ENCODE data around the gene FGF11. TPM values are rescaled to one million over a fixed set of nuclear protein-coding genes. Genes with fewer than 3 reads are reported as not detected.

The FGF11 gene
- total and polyA plus RNA-seq, 4 donors = 0.47 to 3.5 (median 0.66) TPM

DNA sequence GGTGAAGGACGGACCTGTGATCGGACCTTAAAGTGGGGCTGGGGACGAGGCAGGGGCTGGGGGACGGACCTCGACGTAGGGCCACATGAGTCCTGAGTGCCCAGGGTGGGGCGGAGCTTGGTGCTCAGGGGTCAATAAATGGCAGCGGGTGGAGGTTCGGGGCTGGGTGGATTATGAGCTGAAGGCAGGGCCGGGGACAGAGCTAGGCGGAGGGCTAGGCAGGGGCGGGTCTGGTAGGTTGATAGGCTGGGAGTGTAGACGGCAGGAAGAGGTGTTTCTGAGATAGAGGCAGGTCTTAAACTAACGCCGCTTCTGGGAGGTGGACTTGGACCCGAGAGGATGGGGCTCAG is 6.3 kb downstream of the FGF11 start:
- Histone ChIP-seq H3K27me3 (ENCODE audit: control insufficient read depth in 3 of 3, insufficient read depth in 3 of 3, low read length in 2 of 3) (peaks cover 0 to 41% (median 34%) of the 10 kb centered on the region in 3 donors), H3K4me3 (no peak overlapping the region), H3K27ac (ENCODE audit: low read depth in 1 of 2, low read length in 1 of 2) (no peak overlapping the region), H3K4me1 (ENCODE audit: control insufficient read depth in 5 of 5, insufficient read depth in 5 of 5, low read length in 5 of 5) (peaks cover 0 to 10% (median 3%) of the 10 kb centered on the region in 5 donors), H3K9ac (ENCODE audit: insufficient read depth in 1 of 2, low read length in 2 of 2) (no peak overlapping the region), H3K9me3 (ENCODE audit: control insufficient read depth in 4 of 4, insufficient read depth in 3 of 4, low read length in 3 of 4) (no peaks in the 10 kb centered on the region), H3K36me3 (ENCODE audit: control insufficient read depth in 4 of 4, insufficient read depth in 4 of 4, low read length in 4 of 4) (no peaks in the 10 kb centered on the region)
- TF ChIP-seq, protein P1, sequence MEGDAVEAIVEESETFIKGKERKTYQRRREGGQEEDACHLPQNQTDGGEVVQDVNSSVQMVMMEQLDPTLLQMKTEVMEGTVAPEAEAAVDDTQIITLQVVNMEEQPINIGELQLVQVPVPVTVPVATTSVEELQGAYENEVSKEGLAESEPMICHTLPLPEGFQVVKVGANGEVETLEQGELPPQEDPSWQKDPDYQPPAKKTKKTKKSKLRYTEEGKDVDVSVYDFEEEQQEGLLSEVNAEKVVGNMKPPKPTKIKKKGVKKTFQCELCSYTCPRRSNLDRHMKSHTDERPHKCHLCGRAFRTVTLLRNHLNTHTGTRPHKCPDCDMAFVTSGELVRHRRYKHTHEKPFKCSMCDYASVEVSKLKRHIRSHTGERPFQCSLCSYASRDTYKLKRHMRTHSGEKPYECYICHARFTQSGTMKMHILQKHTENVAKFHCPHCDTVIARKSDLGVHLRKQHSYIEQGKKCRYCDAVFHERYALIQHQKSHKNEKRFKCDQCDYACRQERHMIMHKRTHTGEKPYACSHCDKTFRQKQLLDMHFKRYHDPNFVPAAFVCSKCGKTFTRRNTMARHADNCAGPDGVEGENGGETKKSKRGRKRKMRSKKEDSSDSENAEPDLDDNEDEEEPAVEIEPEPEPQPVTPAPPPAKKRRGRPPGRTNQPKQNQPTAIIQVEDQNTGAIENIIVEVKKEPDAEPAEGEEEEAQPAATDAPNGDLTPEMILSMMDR (IDR thresholded peaks at IDR 0.05; ENCODE audit: control extremely low read depth, extremely low read depth) = no peak
- ATAC-seq (ENCODE audit: insufficient read depth, low FRiP score) = peak; percentile 37
- WGBS, 2 donors = 3 to 5% methylated on average over 16 of the region's 16 CpGs
- DNase-seq = no peak

DNA sequence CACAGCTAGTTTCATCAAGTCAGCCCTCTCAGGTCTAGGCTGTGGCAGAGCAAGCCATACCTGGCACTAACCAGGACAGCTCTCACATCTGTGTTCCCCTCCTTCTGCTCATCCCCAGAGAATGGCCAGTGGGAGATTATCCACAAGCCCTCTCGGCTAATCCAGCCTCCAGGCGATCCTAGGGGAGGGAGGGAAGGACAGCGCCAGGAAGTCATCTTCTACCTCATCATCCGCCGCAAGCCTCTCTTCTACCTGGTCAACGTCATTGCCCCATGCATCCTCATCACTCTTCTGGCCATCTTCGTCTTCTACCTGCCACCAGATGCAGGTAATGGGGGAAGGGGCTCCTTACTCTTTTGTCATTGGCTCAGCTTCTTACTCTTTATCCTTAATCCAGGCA is 9.1 kb downstream of the FGF11 start:
- H3K9ac ChIP-seq (ENCODE audit: insufficient read depth in 1 of 2, low read length in 2 of 2) = no peak overlapping the region
- H3K9me3 ChIP-seq (ENCODE audit: control insufficient read depth in 4 of 4, insufficient read depth in 3 of 4, low read length in 3 of 4) = no peaks in the 10 kb centered on the region
- no peak for DNase-seq
- ATAC-seq (ENCODE audit: insufficient read depth, low FRiP score) = no peak
- TF ChIP-seq, protein P1 (IDR thresholded peaks at IDR 0.05; ENCODE audit: control extremely low read depth, extremely low read depth) = no peak
- peaks cover 0 to 5% (median 0%) of the 10 kb centered on the region in 5 donors for H3K4me1 ChIP-seq (ENCODE audit: control insufficient read depth in 5 of 5, insufficient read depth in 5 of 5, low read length in 5 of 5)
- no peaks in the 10 kb centered on the region for H3K36me3 ChIP-seq (ENCODE audit: control insufficient read depth in 4 of 4, insufficient read depth in 4 of 4, low read length in 4 of 4)
- no peak overlapping the region for H3K4me3 ChIP-seq
- H3K27ac ChIP-seq (ENCODE audit: low read depth in 1 of 2, low read length in 1 of 2) = no peak overlapping the region
- 91 to 92% methylated on average over 7 of the region's 7 CpGs for WGBS, 2 donors
- H3K27me3 ChIP-seq (ENCODE audit: control insufficient read depth in 3 of 3, insufficient read depth in 3 of 3, low read length in 2 of 3) = peaks cover 0 to 35% (median 32%) of the 10 kb centered on the region in 3 donors

DNA sequence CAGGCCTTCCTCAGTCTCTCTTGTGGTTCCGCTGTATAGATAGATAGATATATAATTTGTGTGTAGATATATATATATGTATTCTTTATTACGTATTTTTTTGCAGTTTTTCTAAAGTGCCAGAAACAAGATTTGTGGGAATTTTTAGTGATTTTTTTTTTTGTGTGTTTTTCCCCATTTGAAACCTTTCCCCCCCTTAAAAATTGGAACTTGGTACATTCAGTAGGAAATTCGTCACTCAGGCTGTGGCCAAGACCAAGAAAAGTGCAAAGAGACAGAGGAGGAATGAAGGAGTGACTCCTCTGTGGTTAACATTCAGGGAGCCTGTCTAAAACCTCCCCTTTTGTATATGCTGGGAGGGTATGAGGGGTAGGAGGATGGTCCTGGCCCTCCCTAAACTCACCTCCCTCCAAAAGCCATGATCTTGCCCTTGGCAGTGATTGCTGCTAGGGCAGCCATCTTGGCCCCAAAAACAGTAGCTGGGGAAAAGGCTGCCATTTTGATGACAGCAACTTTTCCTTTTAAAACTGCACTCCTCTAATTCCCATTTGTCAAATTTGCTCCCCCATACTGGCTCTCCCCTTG is 20.7 kb downstream of the FGF11 start:
- DNase-seq (no peak), ATAC-seq (ENCODE audit: insufficient read depth, low FRiP score) (no peak)
- peaks cover 2 to 23% (median 9%) of the 10 kb centered on the region in 4 donors for H3K36me3 ChIP-seq (ENCODE audit: control insufficient read depth in 4 of 4, insufficient read depth in 4 of 4, low read length in 4 of 4)
- H3K27ac ChIP-seq (ENCODE audit: low read depth in 1 of 2, low read length in 1 of 2) = peak overlapping the region in 1 of 2 donors; percentile 4
- H3K4me1 ChIP-seq (ENCODE audit: control insufficient read depth in 5 of 5, insufficient read depth in 5 of 5, low read length in 5 of 5) = peaks cover 0 to 2% (median 0%) of the 10 kb centered on the region in 5 donors
- no peak overlapping the region for H3K4me3 ChIP-seq
- WGBS, 2 donors = 77 to 81% methylated on average over 3 of the region's 3 CpGs
- H3K9me3 ChIP-seq (ENCODE audit: control insufficient read depth in 4 of 4, insufficient read depth in 3 of 4, low read length in 3 of 4) = no peaks in the 10 kb centered on the region
- TF ChIP-seq, protein P1 (IDR thresholded peaks at IDR 0.05; ENCODE audit: control extremely low read depth, extremely low read depth) = no peak
- H3K9ac ChIP-seq (ENCODE audit: insufficient read depth in 1 of 2, low read length in 2 of 2) = no peak overlapping the region
- no peaks in the 10 kb centered on the region for H3K27me3 ChIP-seq (ENCODE audit: control insufficient read depth in 3 of 3, insufficient read depth in 3 of 3, low read length in 2 of 3)

All from lung (tissue), 12 donors.